Thyroid gland (tissue), 4 donors: Measurements from ENCODE around the gene KRTAP5-2.

ENCODE experiments used
- CTCF ChIP-seq, 6 experiments: fragments of 200-600 bp in 3 of 6; fragments of 450-650 bp in 3 of 6; sonication (generic) in 3 of 6; IDR thresholded peaks; one replicate each; pipeline ENCODE4 v1.5.1; 2016 to 2019; ENCODE audit warnings: antibody characterized with exemption in 6 of 6, mild to moderate bottlenecking in 2 of 6, inconsistent platforms in 1 of 6, moderate library complexity in 1 of 6
- POLR2A ChIP-seq, 2 donors: fragments of 450-650 bp; IDR thresholded peaks; one replicate each; pipeline ENCODE4 v1.6.1; 2017; ENCODE audit warnings: antibody characterized with exemption in 2 of 2, mild to moderate bottlenecking in 2 of 2, moderate library complexity in 1 of 2

GRCh38 chr11:1558775-1559110 is 39.4 kb downstream of the KRTAP5-2 start:
- no peak for TF ChIP-seq CTCF (IDR thresholded peaks at IDR 0.05)
- no peak for TF ChIP-seq POLR2A (IDR thresholded peaks at IDR 0.05)
